Suprapubic skin (tissue), 3 donors: ENCODE measurements around the gene GEMIN4.

ENCODE experiments used
- CTCF ChIP-seq, 2 donors: fragments of 200-600 bp in 1 of 2; fragments of 450-650 bp in 1 of 2; sonication (generic) in 1 of 2; IDR thresholded peaks; one replicate each; pipeline ENCODE4 v1.5.1; 2016 to 2019; ENCODE audit warnings: antibody characterized with exemption in 2 of 2, mild to moderate bottlenecking in 1 of 2, moderate library complexity in 1 of 2
- POLR2AphosphoS5 ChIP-seq, 3 donors: sonication (generic); formaldehyde crosslinking; IDR thresholded peaks; one replicate each; pipeline ENCODE4 v1.6.1; 2017; ENCODE audit warnings: antibody characterized with exemption in 3 of 3

GRCh38 chr17:792277-792676, 40.2 kb upstream of the GEMIN4 start:
- TF ChIP-seq CTCF (IDR thresholded peaks at IDR 0.05) (no peak), POLR2AphosphoS5 (IDR thresholded peaks at IDR 0.05) (no peak)
